Coronary artery (tissue), 2 donors: ENCODE measurements around the gene BTBD9.

Experiments
- DNase-seq: peaks from one replicate; pipeline ENCODE4 v3.0.0-alpha.2; 2017; ENCODE audit warnings: low spot score
- H3K27ac ChIP-seq, 2 donors: fragments of 200-600 bp; sonication (generic); one replicate each; pipeline ENCODE4 v1.5.1; 2016 to 2019
- H3K4me3 ChIP-seq: fragments of 200-600 bp; sonication (generic); 2 replicates; pipeline ENCODE4 v1.5.1; 2016; ENCODE audit warnings: mild to moderate bottlenecking, moderate library complexity
- CTCF ChIP-seq: fragments of 200-600 bp; sonication (generic); IDR thresholded peaks from one replicate; pipeline ENCODE4 v1.5.1; 2019; ENCODE audit warnings: antibody characterized with exemption

BTBD9 gene

GRCh38 chr6:38617856-38618255, 21.9 kb downstream of the BTBD9 start:
- no peak for DNase-seq
- Histone ChIP-seq H3K4me3 (no peak overlapping the region), H3K27ac (no peak overlapping the region)
- no peak for TF ChIP-seq CTCF

DNA sequence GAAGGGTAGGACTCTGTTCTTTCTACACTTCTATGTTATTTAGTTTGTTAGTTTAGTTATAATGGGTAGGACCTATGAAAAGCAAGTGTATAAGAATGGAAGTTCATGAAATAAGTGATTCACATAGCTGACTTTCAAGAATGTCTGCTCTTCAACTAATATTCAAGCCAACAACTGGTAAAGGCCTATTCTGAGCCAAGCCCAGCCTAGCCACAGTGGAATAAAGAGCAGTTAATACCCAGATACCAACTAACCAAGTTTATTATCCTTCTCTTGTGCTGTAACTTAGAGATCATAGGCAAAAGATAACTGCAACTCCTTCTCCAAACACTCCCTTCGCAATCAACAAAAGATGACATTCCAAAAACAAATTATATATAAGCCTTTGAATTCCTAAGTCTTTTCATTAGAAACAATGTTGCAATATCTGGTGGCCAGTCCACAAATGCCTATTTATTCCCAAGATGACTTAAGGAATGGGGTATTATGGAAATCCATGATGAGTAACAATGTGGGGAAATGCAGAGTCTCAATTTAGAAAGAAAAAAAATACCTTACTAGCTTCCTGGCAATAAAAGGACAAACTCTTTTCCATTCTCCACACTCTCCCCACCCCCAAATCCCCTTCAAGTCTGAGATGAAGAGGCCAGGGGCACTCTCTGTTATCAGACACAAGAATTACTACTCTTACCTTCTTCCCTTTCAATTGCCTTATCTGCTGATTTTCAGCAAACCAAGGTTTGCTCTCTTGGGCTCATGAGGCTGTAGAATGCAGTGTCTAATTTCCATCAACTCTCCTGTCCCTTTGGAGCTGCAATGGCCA, 27.4 kb downstream of the BTBD9 start:
- H3K27ac ChIP-seq, result peak overlapping the region in 1 of 2 donors; percentile 64
- TF ChIP-seq CTCF, result no peak
- no peak overlapping the region for H3K4me3 ChIP-seq
- DNase-seq, result no peak

GRCh38 chr6:38610050-38610625, 29.6 kb downstream of the BTBD9 start:
- Histone ChIP-seq H3K27ac (no peak overlapping the region), H3K4me3 (peak overlapping the region; percentile 3)
- DNase-seq, result no peak
- no peak for TF ChIP-seq CTCF

DNA sequence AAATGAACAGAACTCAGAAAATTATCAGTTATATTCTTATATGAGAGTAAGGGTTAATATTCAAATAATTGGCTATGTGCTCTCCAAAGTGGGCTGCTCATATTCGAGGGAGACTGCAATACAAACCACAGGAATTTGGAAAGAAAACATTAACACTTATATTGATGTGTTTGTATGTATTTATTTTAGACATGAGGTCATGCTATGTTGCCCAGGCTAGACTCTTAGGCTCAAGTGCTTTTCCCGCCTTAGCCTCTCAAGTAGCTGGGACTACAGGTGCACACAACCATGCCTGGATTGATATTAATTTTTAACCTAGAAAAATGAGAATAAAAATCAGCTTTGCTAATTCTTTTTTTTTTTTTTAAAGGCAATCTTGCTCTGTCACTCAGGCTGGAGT, 35.0 kb downstream of the BTBD9 start:
- no peak overlapping the region for H3K27ac ChIP-seq
- TF ChIP-seq CTCF, result no peak
- H3K4me3 ChIP-seq, result no peak overlapping the region
- no peak for DNase-seq

DNA sequence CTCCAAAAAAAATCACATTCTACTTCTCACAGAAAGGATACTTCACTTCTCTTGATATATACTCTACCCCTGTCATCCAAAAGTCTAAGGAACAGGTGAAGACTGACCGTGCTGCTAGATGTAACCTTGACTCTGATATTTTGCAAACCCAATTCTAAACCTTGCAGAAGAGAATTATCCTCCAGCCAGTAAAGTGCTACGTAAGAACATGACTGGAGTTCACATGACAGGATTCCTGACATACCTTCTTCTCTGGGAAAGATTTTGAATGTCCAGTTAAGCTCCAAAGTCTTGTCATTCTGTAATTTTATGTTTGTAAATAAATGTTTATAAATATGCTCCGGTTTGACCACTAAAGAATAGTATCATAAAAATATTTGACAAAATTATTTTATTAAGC, 35.8 kb downstream of the BTBD9 start:
- TF ChIP-seq CTCF, result no peak
- DNase-seq, result no peak
- H3K27ac ChIP-seq, result no peak overlapping the region
- H3K4me3 ChIP-seq, result no peak overlapping the region

DNA sequence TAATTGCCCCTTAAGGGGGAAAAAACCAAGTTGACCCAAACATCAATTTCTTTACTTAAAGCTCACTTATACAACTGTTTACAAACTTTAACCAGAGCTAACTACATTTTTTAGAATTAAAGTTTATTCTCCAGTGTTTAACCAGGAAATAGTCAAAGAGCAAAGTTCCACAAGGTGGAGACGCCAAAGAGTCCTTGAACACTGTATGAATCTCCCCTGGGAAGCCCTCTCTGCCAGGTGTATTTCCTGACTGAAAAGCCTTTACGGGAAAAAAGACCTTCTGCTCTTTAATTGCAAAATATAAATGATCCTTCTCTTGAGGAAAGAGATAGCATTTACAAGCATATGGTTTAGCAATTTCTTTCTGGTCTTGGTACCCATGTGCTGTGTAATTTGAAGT, 36.2 kb downstream of the BTBD9 start:
- H3K27ac ChIP-seq, result no peak overlapping the region
- no peak overlapping the region for H3K4me3 ChIP-seq
- no peak for TF ChIP-seq CTCF
- DNase-seq, result no peak
